Measurements from ENCODE around the gene LEPROT. TPM values are rescaled to one million over a fixed set of nuclear protein-coding genes. Genes with fewer than 3 reads are reported as not detected.
"Not testable (repeated sequence)": the region's sequence is repeated elsewhere in the genome, so short reads cannot be mapped to it uniquely, and the experiment has no call there.

The LEPROT gene, protein sequence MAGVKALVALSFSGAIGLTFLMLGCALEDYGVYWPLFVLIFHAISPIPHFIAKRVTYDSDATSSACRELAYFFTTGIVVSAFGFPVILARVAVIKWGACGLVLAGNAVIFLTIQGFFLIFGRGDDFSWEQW
- total RNA-seq, result 10 to 100 TPM; 45.1 to 77.6 TPM

DNA sequence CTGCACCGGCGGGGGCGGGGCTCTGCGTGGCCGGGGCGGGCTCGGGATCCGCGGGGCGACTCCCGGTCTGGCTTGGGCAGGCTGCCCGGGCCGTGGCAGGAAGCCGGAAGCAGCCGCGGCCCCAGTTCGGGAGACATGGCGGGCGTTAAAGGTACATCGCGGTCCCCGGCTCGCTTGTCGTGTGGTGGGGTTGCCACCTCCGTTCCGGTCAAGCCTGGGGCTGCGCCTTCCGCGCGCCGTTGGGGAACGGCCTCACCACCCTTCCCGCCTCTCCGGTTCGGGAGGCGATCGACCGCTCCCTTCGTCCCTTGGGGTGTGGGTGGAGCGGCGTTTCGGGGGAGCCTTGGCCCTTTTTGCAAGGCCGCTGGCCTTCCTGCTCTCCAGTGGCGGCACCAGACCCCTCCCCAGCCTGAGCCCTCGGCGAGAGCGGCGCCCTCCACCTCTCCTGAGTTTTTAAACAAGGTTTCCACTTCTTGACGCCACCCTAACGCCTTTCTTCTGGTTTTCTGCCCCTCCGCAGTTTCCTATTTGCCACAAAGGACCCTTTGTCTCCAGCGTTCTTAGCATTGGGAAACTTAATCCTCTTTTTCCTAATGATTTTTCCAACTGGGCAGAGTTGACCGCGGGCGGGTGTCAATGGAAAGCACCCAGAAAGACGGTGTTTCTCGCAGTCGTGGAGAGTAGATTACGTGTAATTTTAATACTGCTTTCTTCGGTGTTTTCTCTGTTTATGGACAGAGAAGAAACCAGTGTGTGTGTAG is at the start of gene LEPROT, which contains the start of gene LEPR:
Gene LEPROT (plus strand): TSS at position 79 of the 761 bp plus-strand sequence. CDS start 57 bp downstream, at position 136.
Gene LEPR (plus strand): TSS at position 79 of the 761 bp plus-strand sequence. CDS start 144,898 bp downstream, outside the sequence.
- H3K4me3 ChIP-seq, result peak within 1 kb of the TSS; percentile 84
- no peaks in the 10 kb centered on the region for H3K27me3 ChIP-seq
- H3K4me1 ChIP-seq, result peaks cover 10% of the 10 kb centered on the region
- H3K9ac ChIP-seq (ENCODE audit: low read depth in 2 of 2, low read length in 2 of 2), result peak within 1 kb of the TSS; percentile 69 to 90
- H3K36me3 ChIP-seq, result no peaks in the 10 kb centered on the region
- TF ChIP-seq, protein P1, sequence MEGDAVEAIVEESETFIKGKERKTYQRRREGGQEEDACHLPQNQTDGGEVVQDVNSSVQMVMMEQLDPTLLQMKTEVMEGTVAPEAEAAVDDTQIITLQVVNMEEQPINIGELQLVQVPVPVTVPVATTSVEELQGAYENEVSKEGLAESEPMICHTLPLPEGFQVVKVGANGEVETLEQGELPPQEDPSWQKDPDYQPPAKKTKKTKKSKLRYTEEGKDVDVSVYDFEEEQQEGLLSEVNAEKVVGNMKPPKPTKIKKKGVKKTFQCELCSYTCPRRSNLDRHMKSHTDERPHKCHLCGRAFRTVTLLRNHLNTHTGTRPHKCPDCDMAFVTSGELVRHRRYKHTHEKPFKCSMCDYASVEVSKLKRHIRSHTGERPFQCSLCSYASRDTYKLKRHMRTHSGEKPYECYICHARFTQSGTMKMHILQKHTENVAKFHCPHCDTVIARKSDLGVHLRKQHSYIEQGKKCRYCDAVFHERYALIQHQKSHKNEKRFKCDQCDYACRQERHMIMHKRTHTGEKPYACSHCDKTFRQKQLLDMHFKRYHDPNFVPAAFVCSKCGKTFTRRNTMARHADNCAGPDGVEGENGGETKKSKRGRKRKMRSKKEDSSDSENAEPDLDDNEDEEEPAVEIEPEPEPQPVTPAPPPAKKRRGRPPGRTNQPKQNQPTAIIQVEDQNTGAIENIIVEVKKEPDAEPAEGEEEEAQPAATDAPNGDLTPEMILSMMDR (IDR thresholded peaks at IDR 0.05), result no peak
- no peaks in the 10 kb centered on the region for H3K9me3 ChIP-seq
- peak within 1 kb of the TSS; percentile 99 for H3K27ac ChIP-seq
- DNase-seq, result no peak
- intact Hi-C loops (cut with DNase I), result no loop called here

DNA sequence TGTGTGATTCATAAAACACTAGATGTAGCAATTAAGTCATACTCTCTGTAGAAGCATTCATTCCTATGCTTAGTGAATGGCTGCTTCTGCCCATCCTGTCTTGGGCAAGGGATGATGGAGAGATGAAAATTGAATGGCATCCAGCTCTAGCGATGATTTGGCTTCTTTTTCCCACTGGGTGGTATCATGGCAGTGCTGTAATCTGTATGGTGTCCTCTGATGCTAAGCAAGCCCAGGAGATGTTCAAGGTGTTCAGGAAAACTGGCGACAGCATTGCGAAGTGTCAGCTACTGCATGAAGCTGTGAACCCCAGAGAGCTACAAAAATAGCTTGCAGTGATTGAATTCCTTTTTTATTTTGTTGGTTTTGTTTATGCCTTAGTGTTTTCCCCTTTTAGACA is 48.9 kb upstream of the LEPROT start:
- H3K27me3 ChIP-seq, result no peaks in the 10 kb centered on the region
- no peak for DNase-seq
- no peak overlapping the region for H3K4me3 ChIP-seq
- no peak overlapping the region for H3K9ac ChIP-seq (ENCODE audit: low read depth in 2 of 2, low read length in 2 of 2)
- H3K4me1 ChIP-seq, result no peaks in the 10 kb centered on the region
- no peaks in the 10 kb centered on the region for H3K9me3 ChIP-seq
- H3K27ac ChIP-seq, result no peak overlapping the region
- no peaks in the 10 kb centered on the region for H3K36me3 ChIP-seq
- TF ChIP-seq, protein P1 (IDR thresholded peaks at IDR 0.05), result no peak
- intact Hi-C loops (cut with DNase I), result no loop called here

DNA sequence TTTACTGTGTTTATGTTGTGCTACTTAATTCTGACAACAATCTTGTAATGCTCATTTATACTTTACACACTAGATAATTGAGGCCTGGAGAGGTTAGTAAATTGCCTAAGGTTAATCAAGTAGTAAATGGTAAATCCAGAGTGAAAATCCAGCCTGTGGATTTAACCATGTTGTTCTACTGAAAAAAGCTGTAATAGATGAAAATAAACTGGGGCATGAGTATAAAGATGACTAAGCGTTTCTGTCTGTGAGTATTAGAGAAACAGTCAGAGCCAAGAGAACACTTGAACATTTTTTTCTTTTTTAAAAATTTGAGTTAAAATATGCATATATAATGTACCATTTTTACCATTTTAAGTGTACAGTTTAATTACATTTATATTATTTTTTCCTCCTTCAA is 47.9 kb upstream of the LEPROT start:
- Histone ChIP-seq H3K27me3 (no peaks in the 10 kb centered on the region), H3K36me3 (no peaks in the 10 kb centered on the region), H3K9me3 (no peaks in the 10 kb centered on the region), H3K9ac (ENCODE audit: low read depth in 2 of 2, low read length in 2 of 2) (no peak overlapping the region), H3K27ac (no peak overlapping the region), H3K4me3 (no peak overlapping the region), H3K4me1 (no peaks in the 10 kb centered on the region)
- no peak for DNase-seq
- TF ChIP-seq, protein P1 (IDR thresholded peaks at IDR 0.05), result no peak
- intact Hi-C loops (cut with DNase I), result no loop called here

DNA sequence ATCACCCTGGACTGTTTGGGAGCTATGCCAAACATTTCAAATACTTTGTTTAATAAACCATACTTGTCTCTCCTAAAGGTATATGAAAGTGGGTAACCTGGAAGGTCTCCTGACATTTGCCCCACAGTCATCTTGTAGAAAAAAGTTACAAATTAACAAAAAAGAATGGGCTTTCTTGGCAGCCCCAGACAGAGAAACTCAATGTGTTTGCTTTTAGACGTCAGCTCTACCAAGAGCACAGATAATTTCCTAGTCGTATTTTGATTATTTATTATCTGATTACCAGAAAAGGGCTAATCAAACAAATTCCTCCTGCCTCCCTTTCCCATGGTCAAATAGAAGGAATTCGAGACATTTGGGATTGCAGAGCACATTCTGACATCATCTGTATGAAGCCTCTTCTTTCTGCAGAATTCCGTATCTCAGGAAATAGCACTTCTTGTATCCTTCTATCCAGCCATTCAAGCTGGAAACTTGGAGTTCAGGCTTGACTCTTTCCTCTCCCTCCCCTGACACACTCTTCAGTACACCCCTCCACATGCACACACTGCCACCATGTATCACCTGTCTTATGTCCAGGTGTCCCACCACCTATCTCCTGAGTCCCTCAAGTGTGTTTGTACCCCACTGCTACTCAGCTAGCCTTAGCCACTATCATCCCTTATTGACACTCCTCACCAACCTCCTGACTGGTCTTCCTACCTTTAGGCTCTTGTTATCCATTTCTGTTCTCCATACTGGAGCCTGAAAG is 42.8 kb upstream of the LEPROT start:
- TF ChIP-seq, protein P1 (IDR thresholded peaks at IDR 0.05), result no peak
- no peak overlapping the region for H3K27ac ChIP-seq

DNA sequence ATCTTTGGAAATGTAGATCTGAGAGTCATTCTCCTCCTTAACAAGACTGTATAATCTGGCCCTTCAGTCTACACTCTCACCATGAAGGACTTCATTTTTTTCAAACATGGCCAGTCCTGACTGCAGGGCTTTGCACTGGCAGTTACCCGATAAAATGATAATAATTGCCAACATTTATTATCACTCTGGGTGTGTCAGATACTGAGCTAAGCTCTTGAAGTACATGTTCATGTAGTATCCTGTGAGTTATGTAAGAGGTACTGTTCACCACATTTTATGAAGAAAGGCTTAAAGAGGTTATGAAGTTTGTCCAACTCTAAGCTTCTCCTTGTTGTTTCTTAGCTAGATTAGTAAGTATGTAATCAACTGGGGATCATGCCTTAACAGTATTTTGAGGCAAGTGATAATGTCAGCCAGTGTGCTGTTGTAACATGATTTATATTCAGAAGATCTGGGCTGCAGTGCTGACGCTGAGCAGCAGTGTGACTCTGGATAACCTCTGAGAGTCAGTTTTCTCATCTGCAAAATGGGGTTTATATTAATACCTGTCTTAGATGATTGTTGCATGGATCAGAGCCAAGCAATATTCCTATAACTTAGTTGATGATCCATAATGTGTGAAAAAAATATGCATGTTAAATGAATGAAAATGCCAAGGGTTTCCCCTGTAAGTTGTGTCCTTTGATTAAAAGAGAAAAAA is 42.1 kb upstream of the LEPROT start:
- TF ChIP-seq, protein P1 (IDR thresholded peaks at IDR 0.05), result no peak
- no peaks in the 10 kb centered on the region for H3K27me3 ChIP-seq
- intact Hi-C loops (cut with DNase I), result no loop called here
- H3K27ac ChIP-seq, result no peak overlapping the region
- no peak overlapping the region for H3K9ac ChIP-seq (ENCODE audit: low read depth in 2 of 2, low read length in 2 of 2)
- no peaks in the 10 kb centered on the region for H3K9me3 ChIP-seq
- H3K4me3 ChIP-seq, result no peak overlapping the region
- no peak for DNase-seq
- no peaks in the 10 kb centered on the region for H3K4me1 ChIP-seq
- H3K36me3 ChIP-seq, result no peaks in the 10 kb centered on the region

More for the DNA sequence above, 42.8 kb upstream of the LEPROT start:
- Histone ChIP-seq H3K9me3 (no peaks in the 10 kb centered on the region), H3K27me3 (no peaks in the 10 kb centered on the region), H3K9ac (ENCODE audit: low read depth in 2 of 2, low read length in 2 of 2) (no peak overlapping the region), H3K36me3 (no peaks in the 10 kb centered on the region), H3K4me3 (no peak overlapping the region), H3K4me1 (no peaks in the 10 kb centered on the region)
- DNase-seq, result no peak
- intact Hi-C loops (cut with DNase I), result no loop called here

DNA sequence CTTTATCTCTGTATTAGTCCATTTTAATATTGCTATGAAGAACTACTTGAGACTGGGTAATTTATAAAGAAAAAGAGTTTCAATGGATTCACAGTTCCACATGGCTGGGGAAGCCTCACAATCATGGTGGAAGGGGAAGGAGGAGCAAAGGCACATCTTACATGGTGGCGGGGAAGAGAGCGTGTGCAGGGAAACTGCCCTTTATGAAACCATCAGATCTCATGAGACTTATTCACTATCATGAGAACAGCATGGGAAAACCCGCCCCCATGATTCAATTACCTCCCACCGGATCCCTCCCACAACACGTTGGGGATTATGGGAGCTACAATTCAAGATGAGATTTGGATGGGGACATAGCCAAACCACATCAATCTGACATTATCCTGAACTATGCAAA is 36.0 kb upstream of the LEPROT start:
- H3K9me3 ChIP-seq; H3K9ac ChIP-seq (ENCODE audit: low read depth in 2 of 2, low read length in 2 of 2); H3K4me1 ChIP-seq; DNase-seq; intact Hi-C loops (cut with DNase I); H3K27me3 ChIP-seq; H3K27ac ChIP-seq; H3K4me3 ChIP-seq; H3K36me3 ChIP-seq: not testable (repeated sequence)
